ENCODE measurements around the gene PPP2R5D.

PPP2R5D gene

GRCh38 chr6:42963855-42964605, 20.3 kb upstream of the PPP2R5D start:
- peak; percentile 60 to 76 for DNase-seq

- DNase-seq, result no peak
Observed at GRCh38 chr6:42966571-42966970, 17.8 kb upstream of the PPP2R5D start.

- no peak for DNase-seq
Observed at GRCh38 chr6:42967228-42967627, 17.1 kb upstream of the PPP2R5D start.

GRCh38 chr6:42968126-42968701, 16.2 kb upstream of the PPP2R5D start:
- DNase-seq, result no peak

GRCh38 chr6:42968783-42969182, 15.6 kb upstream of the PPP2R5D start:
- DNase-seq, result no peak

GRCh38 chr6:42969431-42969830, 14.9 kb upstream of the PPP2R5D start:
- no peak for DNase-seq

GRCh38 chr6:42969934-42970333, 14.4 kb upstream of the PPP2R5D start:
- DNase-seq, result no peak

GRCh38 chr6:42970871-42971612, 13.3 kb upstream of the PPP2R5D start:
- DNase-seq, result peak; percentile 33 to 41

- DNase-seq, result no peak
Observed at GRCh38 chr6:42971746-42972327, 12.5 kb upstream of the PPP2R5D start.

- DNase-seq, result no peak
Observed at GRCh38 chr6:42973926-42974325, 10.4 kb upstream of the PPP2R5D start.

GRCh38 chr6:42974919-42975505, 9.4 kb upstream of the PPP2R5D start:
- DNase-seq, result no peak

GRCh38 chr6:42978487-42978838, 5.9 kb upstream of the PPP2R5D start:
- DNase-seq, result no peak

- DNase-seq, result peak; percentile 94
Observed at GRCh38 chr6:42978839-42979522, 5.4 kb upstream of the PPP2R5D start, which contains the start of gene PEX6. PEX6 (minus strand) TSS chr6:42979181; CDS start chr6:42979150, 31 bp downstream.

GRCh38 chr6:42979523-42980177, 4.7 kb upstream of the PPP2R5D start:
- DNase-seq, result peak; percentile 64 to 65

GRCh38 chr6:42981836-42982235, 2.5 kb upstream of the PPP2R5D start:
- DNase-seq, result no peak

GRCh38 chr6:42984924-42985475, 630 bp downstream of the PPP2R5D start:
- peak; percentile 17 to 48 for DNase-seq

GRCh38 chr6:42987533-42988451, 3.4 kb downstream of the PPP2R5D start:
- no peak for DNase-seq

- no peak for DNase-seq
Observed at GRCh38 chr6:42988486-42989020, 4.2 kb downstream of the PPP2R5D start.

- no peak for DNase-seq
Observed at GRCh38 chr6:42989923-42990322, 5.6 kb downstream of the PPP2R5D start.

- no peak for DNase-seq
Observed at GRCh38 chr6:42993445-42993844, 9.1 kb downstream of the PPP2R5D start.
